Progenitor cell of endocrine pancreas (in vitro differentiated cells): ENCODE data around the gene EMC6. TPM values are rescaled to one million over a fixed set of nuclear protein-coding genes. Genes with fewer than 3 reads are reported as not detected.
A peak's percentile ranks its signal among the peaks of the same experiment; 100 is the strongest.

Source experiments
- DNase-seq: peaks from one replicate; pipeline ENCODE4 v3.0.0; 2021; ENCODE audit warnings: low spot score; ENCODE audit not compliant: unreplicated experiment
- H3K27ac Mint-ChIP-seq: 2 replicates; pipeline ENCODE4 v1.8.0; 2021; ENCODE audit warnings: mild to moderate bottlenecking, moderate library complexity, mixed read lengths
- H3K27me3 Mint-ChIP-seq: 2 replicates; pipeline ENCODE4 v1.8.0; 2021; ENCODE audit warnings: mixed read lengths
- H3K36me3 Mint-ChIP-seq: 2 replicates; pipeline ENCODE4 v1.8.0; 2022; ENCODE audit warnings: mixed read lengths; ENCODE audit not compliant: insufficient read depth
- H3K4me1 Mint-ChIP-seq: 2 replicates; pipeline ENCODE4 v1.8.0; 2021; ENCODE audit warnings: low read depth, mixed read lengths
- H3K4me3 Mint-ChIP-seq: 2 replicates; pipeline ENCODE4 v1.8.0; 2021; ENCODE audit warnings: low read depth, mild to moderate bottlenecking, moderate library complexity, mixed read lengths
- H3K9me3 Mint-ChIP-seq: 2 replicates; pipeline ENCODE4 v1.8.0; 2021; ENCODE audit warnings: low read depth, mixed read lengths
- CTCF ChIP-seq: fragments of 200-600 bp; sonication (generic); IDR thresholded peaks from one replicate; pipeline ENCODE4 v1.5.0; 2021; ENCODE audit warnings: antibody characterized with exemption, mild to moderate bottlenecking; ENCODE audit not compliant: unreplicated experiment
- total RNA-seq: library from RNA; stranded (reverse); gene quantifications from 2 replicates; pipeline ENCODE4 v1.2.1, GENCODE V29; 2021

The EMC6 gene
- total RNA-seq, 1 donor from 2014 or later, result 42.8 TPM

DNA sequence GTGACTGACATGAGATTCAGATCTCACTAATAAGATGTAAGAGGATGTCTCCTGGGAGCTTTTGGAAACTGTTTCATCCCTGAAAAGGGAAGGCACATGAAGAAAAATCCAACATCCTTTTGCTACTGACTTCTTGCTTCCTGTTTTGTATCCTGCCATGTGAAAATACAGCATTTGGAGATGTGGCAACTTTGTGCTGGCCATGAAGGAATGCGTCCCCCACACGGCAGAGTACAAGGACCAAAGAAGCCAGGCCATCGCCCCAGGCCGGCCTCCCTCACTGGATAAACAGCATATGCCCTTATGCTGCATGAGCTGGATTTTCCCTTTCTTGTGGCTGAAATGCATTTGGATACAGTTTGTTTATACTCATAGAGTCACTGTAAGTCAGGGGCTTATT is 49.6 kb downstream of the EMC6 start:
- H3K27me3 Mint-ChIP-seq, result no peaks in the 10 kb centered on the region
- no peak overlapping the region for H3K4me3 Mint-ChIP-seq
- peak overlapping the region; percentile 45 for H3K27ac Mint-ChIP-seq
- peaks cover 10% of the 10 kb centered on the region for H3K36me3 Mint-ChIP-seq
- TF ChIP-seq CTCF, result no peak
- peaks cover 7% of the 10 kb centered on the region for H3K4me1 Mint-ChIP-seq
- no peaks in the 10 kb centered on the region for H3K9me3 Mint-ChIP-seq
- DNase-seq, result no peak

DNA sequence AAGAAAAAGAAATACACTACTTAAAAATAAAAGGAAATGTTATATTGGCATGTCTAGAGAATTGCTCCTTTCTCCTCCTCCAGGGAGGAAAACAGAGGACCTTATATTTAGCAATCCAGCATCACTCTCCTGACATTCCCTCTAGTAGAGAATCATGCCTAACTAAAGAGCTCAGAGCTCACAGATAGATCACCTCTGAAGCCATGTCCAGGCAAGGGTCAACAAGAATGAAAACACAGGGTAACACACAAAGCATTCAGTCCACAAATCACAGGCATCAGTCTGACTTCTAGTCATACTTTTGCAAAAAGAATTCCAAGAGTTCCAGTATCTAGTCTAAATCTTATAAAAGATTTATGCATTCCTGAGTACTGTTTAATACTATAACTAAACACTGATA is 50.7 kb downstream of the EMC6 start:
- Mint-ChIP-seq H3K27ac (no peak overlapping the region), H3K9me3 (no peaks in the 10 kb centered on the region), H3K36me3 (peaks cover 10% of the 10 kb centered on the region), H3K4me1 (peaks cover 7% of the 10 kb centered on the region), H3K4me3 (no peak overlapping the region), H3K27me3 (no peaks in the 10 kb centered on the region)
- TF ChIP-seq CTCF, result no peak
- no peak for DNase-seq

Other genes with a start within 250 kb of the EMC6 start
- gene OR1E2, start 235.0 kb upstream of the EMC6 start, total RNA-seq, result not detected in 2 replicates
- gene SPATA22, start 197.0 kb upstream of the EMC6 start, total RNA-seq, result not detected in 2 replicates
- not detected in 2 replicates for gene ASPA, start 192.8 kb upstream of the EMC6 start, total RNA-seq
- gene TRPV3, start 111.0 kb upstream of the EMC6 start, total RNA-seq, result 1.6 and 2.7 TPM in 2 replicates
- gene TRPV1, start 59.4 kb upstream of the EMC6 start, total RNA-seq, result 11.9 and 12.5 TPM in 2 replicates
- gene SHPK, start 32.6 kb upstream of the EMC6 start, total RNA-seq, result 19.2 and 22.0 TPM in 2 replicates
- 16.4 and 16.5 TPM in 2 replicates for gene CTNS, start 32.1 kb upstream of the EMC6 start, total RNA-seq
- gene TAX1BP3, start 234 bp upstream of the EMC6 start, total RNA-seq, result 81.3 and 93.8 TPM in 2 replicates
- 0.89 and 0.95 TPM in 2 replicates for gene P2RX5, start 27.3 kb downstream of the EMC6 start, total RNA-seq
- 8.5 and 8.6 TPM in 2 replicates for gene HASPIN, start 55.1 kb downstream of the EMC6 start, total RNA-seq
- 28.0 and 29.0 TPM in 2 replicates for gene ITGAE, start 132.4 kb downstream of the EMC6 start, total RNA-seq
- 90.4 and 90.9 TPM in 2 replicates for gene NCBP3, start 177.4 kb downstream of the EMC6 start, total RNA-seq
- 3.3 and 3.6 TPM in 2 replicates for gene CAMKK1, start 224.2 kb downstream of the EMC6 start, total RNA-seq
- gene P2RX1, start 247.7 kb downstream of the EMC6 start, total RNA-seq, result 0.19 and 0.60 TPM in 2 replicates